ENCODE data around the gene PIP5K1B.

DNA sequence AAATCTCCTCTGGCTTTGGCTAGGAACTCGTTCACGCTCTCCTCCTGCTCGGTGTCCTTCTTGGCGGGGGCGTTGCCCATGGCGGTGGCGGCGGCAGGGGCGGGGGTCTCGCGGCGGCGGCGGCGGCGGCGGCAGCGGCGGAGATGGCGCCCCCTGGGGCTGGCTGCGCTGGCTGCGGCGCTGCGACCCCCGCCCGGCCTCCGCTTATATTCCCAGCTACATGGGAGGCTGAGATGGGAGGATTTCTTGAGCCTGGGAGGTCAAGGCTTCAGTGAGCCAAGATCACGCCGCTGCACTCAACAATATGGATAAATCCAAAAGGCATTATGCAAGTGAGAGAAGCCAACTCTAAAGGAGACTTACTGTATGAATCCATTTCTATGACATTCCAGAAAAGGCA lies 309.0 kb downstream of the PIP5K1B start, which contains the start of gene PRKACG:
- TF ChIP-seq CTCF (IDR thresholded peaks at IDR 0.05) (no peak), POLR2A (IDR thresholded peaks at IDR 0.05) (no peak)
